ENCODE data around the gene DYRK1A. TPM values are rescaled to one million over a fixed set of nuclear protein-coding genes. Genes with fewer than 3 reads are reported as not detected.

The DYRK1A gene
- total RNA-seq, 1 donor from 2014 or later, result 34.4 TPM

- H3K27ac ChIP-seq, result no peak overlapping the region
- TF ChIP-seq, protein P1, sequence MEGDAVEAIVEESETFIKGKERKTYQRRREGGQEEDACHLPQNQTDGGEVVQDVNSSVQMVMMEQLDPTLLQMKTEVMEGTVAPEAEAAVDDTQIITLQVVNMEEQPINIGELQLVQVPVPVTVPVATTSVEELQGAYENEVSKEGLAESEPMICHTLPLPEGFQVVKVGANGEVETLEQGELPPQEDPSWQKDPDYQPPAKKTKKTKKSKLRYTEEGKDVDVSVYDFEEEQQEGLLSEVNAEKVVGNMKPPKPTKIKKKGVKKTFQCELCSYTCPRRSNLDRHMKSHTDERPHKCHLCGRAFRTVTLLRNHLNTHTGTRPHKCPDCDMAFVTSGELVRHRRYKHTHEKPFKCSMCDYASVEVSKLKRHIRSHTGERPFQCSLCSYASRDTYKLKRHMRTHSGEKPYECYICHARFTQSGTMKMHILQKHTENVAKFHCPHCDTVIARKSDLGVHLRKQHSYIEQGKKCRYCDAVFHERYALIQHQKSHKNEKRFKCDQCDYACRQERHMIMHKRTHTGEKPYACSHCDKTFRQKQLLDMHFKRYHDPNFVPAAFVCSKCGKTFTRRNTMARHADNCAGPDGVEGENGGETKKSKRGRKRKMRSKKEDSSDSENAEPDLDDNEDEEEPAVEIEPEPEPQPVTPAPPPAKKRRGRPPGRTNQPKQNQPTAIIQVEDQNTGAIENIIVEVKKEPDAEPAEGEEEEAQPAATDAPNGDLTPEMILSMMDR (IDR thresholded peaks at IDR 0.05), result no peak
- no peaks in the 10 kb centered on the region for H3K9me3 ChIP-seq
- H3K4me1 ChIP-seq, result no peaks in the 10 kb centered on the region
- peak in 1 of 2 donors; percentile 35 for DNase-seq (ENCODE audit: low spot score in 2 of 2)
- no peak overlapping the region for H3K4me3 ChIP-seq
- H3K27me3 ChIP-seq, result no peaks in the 10 kb centered on the region
- intact Hi-C loops (cut with DNase I), result no loop called here
- no peaks in the 10 kb centered on the region for H3K36me3 ChIP-seq
Observed at GRCh38 chr21:37571442-37571841, 204.9 kb downstream of the DYRK1A start.

DNA sequence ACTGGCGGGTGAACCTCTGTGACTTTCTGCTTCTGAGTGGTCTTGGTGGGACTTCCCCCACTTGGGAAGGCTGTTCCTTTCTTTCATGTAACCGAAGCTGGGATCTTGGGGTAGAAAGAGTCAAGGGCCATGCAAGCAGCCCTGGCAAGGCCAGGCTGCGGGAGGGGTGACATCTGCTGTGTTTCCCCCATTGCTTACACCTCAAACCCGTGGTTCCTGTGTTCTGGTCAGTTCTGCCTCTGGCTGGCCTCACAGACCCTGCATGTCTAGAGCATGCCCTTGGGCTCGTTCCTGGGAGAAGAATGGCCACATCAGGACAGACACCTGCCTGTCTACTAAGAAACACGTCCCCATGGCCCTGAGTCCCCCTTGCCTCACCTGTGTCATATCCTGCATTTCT lies 207.7 kb downstream of the DYRK1A start:
- intact Hi-C loops (cut with DNase I), result no loop called here
- H3K4me3 ChIP-seq, result no peak overlapping the region
- H3K4me1 ChIP-seq, result no peaks in the 10 kb centered on the region
- peaks cover 5 to 14% of the 10 kb centered on the region in 2 donors for H3K9me3 ChIP-seq
- TF ChIP-seq, protein P1 (IDR thresholded peaks at IDR 0.05), result no peak
- peak in 1 of 2 donors; percentile 50 for DNase-seq (ENCODE audit: low spot score in 2 of 2)
- no peaks in the 10 kb centered on the region for H3K36me3 ChIP-seq
- H3K27me3 ChIP-seq, result no peaks in the 10 kb centered on the region
- H3K27ac ChIP-seq, result no peak overlapping the region

DNA sequence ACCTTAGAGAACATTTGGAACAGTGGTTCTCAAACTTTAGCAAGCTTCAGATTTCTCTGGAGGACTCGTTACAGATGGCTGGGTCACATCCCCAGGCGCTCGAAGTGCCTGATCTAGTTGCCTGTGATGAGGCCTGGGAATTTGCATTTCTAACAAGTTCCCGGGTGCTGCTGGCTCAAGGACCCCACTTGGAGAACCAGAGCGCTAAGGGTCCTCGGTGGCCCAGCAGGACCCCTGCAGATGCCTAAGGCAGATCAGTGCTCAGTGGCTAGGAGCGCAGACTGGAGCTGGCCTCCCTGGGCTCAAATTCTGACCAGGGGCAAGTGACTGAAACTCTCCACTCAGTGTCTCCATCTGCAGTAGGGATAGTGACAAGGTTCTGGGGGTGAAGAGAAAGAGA lies 208.2 kb downstream of the DYRK1A start:
- intact Hi-C loops (cut with DNase I), result no loop called here
- TF ChIP-seq, protein P1 (IDR thresholded peaks at IDR 0.05), result no peak
- Histone ChIP-seq H3K27ac (no peak overlapping the region), H3K9me3 (peaks cover 8 to 19% of the 10 kb centered on the region in 2 donors), H3K36me3 (no peaks in the 10 kb centered on the region), H3K27me3 (no peaks in the 10 kb centered on the region), H3K4me3 (no peak overlapping the region), H3K4me1 (no peaks in the 10 kb centered on the region)
- no peak for DNase-seq (ENCODE audit: low spot score in 2 of 2)

- Histone ChIP-seq H3K4me1 (no peaks in the 10 kb centered on the region), H3K27me3 (no peaks in the 10 kb centered on the region), H3K27ac (no peak overlapping the region), H3K9me3 (peaks cover 8 to 20% of the 10 kb centered on the region in 2 donors), H3K4me3 (no peak overlapping the region), H3K36me3 (no peaks in the 10 kb centered on the region)
- peak in 1 of 2 donors; percentile 15 for DNase-seq (ENCODE audit: low spot score in 2 of 2)
- TF ChIP-seq, protein P1 (IDR thresholded peaks at IDR 0.05), result no peak
- intact Hi-C loops (cut with DNase I), result no loop called here
Observed at GRCh38 chr21:37575580-37575979, 209.0 kb downstream of the DYRK1A start.

Other genes starting within 250 kb of the DYRK1A start
- 137 TPM for gene VPS26C, start 99.4 kb upstream of the DYRK1A start, total RNA-seq

Data from ascending aorta (tissue), 2 donors.